ENCODE results near the gene KDM6A.
"Not testable (repeated sequence)": the region's sequence is repeated elsewhere in the genome, so short reads cannot be mapped to it uniquely, and the experiment has no call there.

DNA sequence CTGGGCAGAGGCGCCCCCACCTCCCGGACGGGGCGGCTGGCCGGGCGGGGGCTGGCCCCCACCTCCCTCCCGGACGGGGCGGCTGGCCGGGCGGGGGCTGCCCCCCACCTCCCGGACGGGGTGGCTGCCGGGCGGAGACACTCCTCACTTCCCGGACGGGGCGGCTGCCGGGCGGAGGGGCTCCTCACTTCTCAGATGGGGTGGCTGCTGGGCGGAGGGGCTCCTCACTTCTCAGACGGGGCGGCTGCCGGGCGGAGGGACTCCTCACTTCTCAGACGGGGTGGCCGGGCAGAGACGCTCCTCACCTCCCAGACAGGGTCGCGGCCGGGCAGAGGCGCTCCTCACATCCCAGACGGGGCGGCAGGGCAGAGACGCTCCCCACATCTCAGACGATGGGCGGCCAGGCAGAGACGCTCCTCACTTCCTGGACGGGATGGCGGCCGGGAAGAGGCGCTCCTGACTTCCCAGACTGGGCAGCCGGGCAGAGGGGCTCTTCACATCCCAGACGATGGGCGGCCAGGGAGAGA, 38.1 kb downstream of the KDM6A start:
- TF ChIP-seq CTCF, EP300 (IDR thresholded peaks at IDR 0.05): not testable (repeated sequence)
